Measurements from ENCODE around the gene TMEM92.
A peak's percentile ranks its signal among the peaks of the same experiment; 100 is the strongest.
"Not testable (repeated sequence)": the region's sequence is repeated elsewhere in the genome, so short reads cannot be mapped to it uniquely, and the experiment has no call there.

The TMEM92 gene

GRCh38 chr17:50279181-50279526, 4.9 kb downstream of the TMEM92 start:
- H3K4me2 ChIP-seq: peak overlapping the region in 4 of 11 experiments; percentile 17 to 60 (median 56); a peak in 6 of 22 replicates
- H3K27me3 ChIP-seq: peaks cover 2 to 14% (median 10%) of the 10 kb centered on the region in 11 experiments; a peak in 15 of 22 replicates
- peaks cover 0 to 22% (median 12%) of the 10 kb centered on the region in 11 experiments; a peak in 14 of 22 replicates for H3K9me3 ChIP-seq (replicated peaks in 1 of 11)
- no peak overlapping the region for H3K9ac ChIP-seq
- peaks cover 22 to 83% (median 44%) of the 10 kb centered on the region in 10 experiments for H3K4me1 ChIP-seq
- H3K36me3 ChIP-seq: peaks cover 0 to 48% (median 5%) of the 10 kb centered on the region in 11 experiments; a peak in 10 of 22 replicates
- peaks cover 0 to 38% (median 0%) of the 10 kb centered on the region in 11 experiments; a peak in 2 of 22 replicates for H4K20me1 ChIP-seq
- H3K27ac ChIP-seq: no peak overlapping the region
- no peak for TF ChIP-seq Cebpa-rat (IDR thresholded peaks at IDR 0.05)
- H3K4me3 ChIP-seq: no peak overlapping the region

DNA sequence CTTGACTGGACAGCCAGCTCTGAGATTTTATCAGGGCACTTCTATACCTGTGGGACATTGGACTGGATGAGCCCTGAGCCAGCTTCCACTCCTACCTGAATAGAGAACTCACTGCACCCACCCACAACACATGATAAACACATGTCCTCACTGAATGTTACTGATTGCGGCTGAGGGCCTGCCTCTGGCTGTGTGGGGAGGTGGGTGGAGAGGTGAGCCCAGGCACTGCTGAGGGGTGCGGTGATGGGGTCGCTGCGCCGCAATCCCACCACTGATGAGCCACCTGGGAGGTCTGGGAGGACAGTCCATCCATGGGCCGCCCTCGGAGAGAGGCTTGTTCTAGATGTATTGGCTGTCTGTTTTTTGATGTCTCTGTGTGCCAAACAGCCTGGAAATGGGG, 5.4 kb downstream of the TMEM92 start:
- H4K20me1 ChIP-seq: peaks cover 0 to 38% (median 0%) of the 10 kb centered on the region in 11 experiments; a peak in 2 of 22 replicates
- no peak overlapping the region for H3K9ac ChIP-seq
- H3K27ac ChIP-seq: no peak overlapping the region
- H3K36me3 ChIP-seq: peaks cover 0 to 52% (median 5%) of the 10 kb centered on the region in 11 experiments; a peak in 10 of 22 replicates
- H3K4me3 ChIP-seq: no peak overlapping the region
- peaks cover 0 to 9% (median 5%) of the 10 kb centered on the region in 11 experiments; a peak in 11 of 22 replicates for H3K27me3 ChIP-seq
- no peak for TF ChIP-seq Cebpa-rat (IDR thresholded peaks at IDR 0.05)
- H3K4me2 ChIP-seq: peak overlapping the region; percentile 17 to 64 (median 55); a peak in 20 of 22 replicates
- H3K9me3 ChIP-seq (replicated peaks in 1 of 11): peaks cover 0 to 23% (median 12%) of the 10 kb centered on the region in 11 experiments; a peak in 14 of 22 replicates
- peaks cover 18 to 83% (median 39%) of the 10 kb centered on the region in 10 experiments for H3K4me1 ChIP-seq

DNA sequence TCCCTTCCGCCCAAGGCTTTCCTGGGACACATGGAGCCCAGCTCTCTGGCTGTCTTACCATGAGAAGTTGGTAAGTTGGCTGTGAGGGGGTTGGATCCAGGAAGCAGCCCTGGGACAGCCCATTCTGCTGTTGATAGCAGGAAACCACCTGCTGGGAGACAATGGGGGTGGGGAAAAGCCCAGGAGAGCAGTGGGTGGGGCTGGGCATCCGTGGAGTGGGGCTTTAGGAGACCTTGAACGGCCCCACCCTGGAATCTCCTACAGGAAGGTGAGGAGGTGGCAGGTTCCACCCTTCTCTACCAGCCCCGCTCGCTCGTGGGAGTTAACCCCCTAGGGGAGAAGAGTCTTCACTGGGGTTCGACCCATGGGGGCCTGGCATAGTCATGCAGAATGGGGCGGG, 5.8 kb downstream of the TMEM92 start:
- no peak overlapping the region for H3K9ac ChIP-seq
- H3K27me3 ChIP-seq: peaks cover 0 to 4% (median under 1%) of the 10 kb centered on the region in 11 experiments; a peak in 8 of 22 replicates
- H3K4me3 ChIP-seq: no peak overlapping the region
- H3K4me1 ChIP-seq: peaks cover 15 to 83% (median 38%) of the 10 kb centered on the region in 10 experiments
- peaks cover 0 to 56% (median 5%) of the 10 kb centered on the region in 11 experiments; a peak in 10 of 22 replicates for H3K36me3 ChIP-seq
- no peak for TF ChIP-seq Cebpa-rat (IDR thresholded peaks at IDR 0.05)
- peaks cover 0 to 38% (median 0%) of the 10 kb centered on the region in 11 experiments; a peak in 2 of 22 replicates for H4K20me1 ChIP-seq
- peaks cover 0 to 23% (median 12%) of the 10 kb centered on the region in 11 experiments; a peak in 14 of 22 replicates for H3K9me3 ChIP-seq (replicated peaks in 1 of 11)
- no peak overlapping the region for H3K27ac ChIP-seq
- H3K4me2 ChIP-seq: peak overlapping the region; percentile 17 to 64 (median 55); a peak in 20 of 22 replicates

DNA sequence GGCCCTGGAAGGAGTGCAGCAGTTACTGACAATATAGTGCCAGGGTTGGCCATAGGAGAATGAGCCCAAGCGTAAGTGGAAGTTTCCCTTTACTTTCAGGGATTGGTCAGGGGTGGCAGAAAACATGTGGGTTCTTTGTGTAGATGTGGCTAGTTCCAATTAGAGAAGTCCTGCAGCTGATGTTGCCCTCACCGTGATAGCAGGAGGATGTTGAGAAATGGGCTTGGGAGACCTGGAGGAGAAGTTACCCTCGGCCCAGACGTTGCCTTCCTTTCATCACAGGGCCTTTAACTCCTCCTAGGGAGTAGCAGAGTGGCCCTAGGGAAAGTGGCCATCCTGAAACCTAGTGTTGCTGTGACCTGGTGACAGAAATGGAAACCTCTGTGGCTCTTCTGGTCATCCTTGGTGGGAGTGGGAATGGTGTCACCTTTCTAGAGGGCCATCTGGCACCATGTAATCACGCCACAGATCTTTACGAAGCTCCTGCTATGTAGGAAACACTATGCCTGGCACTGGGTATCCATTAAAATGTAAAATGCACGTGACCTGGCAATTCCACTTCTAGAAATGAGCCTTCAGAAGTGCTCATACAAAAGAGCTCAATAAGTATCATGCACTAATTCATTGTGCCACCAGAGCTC, 6.7 kb downstream of the TMEM92 start:
- no peak overlapping the region for H3K27ac ChIP-seq
- H3K4me2 ChIP-seq: peak overlapping the region; percentile 17 to 64 (median 55); a peak in 21 of 22 replicates
- H3K4me3 ChIP-seq: no peak overlapping the region; a peak in 1 of 20 replicates
- peaks cover 0 to 38% (median 0%) of the 10 kb centered on the region in 11 experiments; a peak in 2 of 22 replicates for H4K20me1 ChIP-seq
- H3K36me3 ChIP-seq: peaks cover 0 to 58% (median 5%) of the 10 kb centered on the region in 11 experiments; a peak in 10 of 22 replicates
- TF ChIP-seq Cebpa-rat (IDR thresholded peaks at IDR 0.05): no peak
- H3K9me3 ChIP-seq (replicated peaks in 1 of 11): peaks cover 0 to 23% (median 12%) of the 10 kb centered on the region in 11 experiments; a peak in 14 of 22 replicates
- peaks cover 23 to 83% (median 43%) of the 10 kb centered on the region in 10 experiments for H3K4me1 ChIP-seq
- H3K27me3 ChIP-seq: no peaks in the 10 kb centered on the region; a peak in 3 of 22 replicates
- no peak overlapping the region for H3K9ac ChIP-seq

GRCh38 chr17:50281739-50282401, 7.6 kb downstream of the TMEM92 start:
- no peak for TF ChIP-seq Cebpa-rat (IDR thresholded peaks at IDR 0.05)

DNA sequence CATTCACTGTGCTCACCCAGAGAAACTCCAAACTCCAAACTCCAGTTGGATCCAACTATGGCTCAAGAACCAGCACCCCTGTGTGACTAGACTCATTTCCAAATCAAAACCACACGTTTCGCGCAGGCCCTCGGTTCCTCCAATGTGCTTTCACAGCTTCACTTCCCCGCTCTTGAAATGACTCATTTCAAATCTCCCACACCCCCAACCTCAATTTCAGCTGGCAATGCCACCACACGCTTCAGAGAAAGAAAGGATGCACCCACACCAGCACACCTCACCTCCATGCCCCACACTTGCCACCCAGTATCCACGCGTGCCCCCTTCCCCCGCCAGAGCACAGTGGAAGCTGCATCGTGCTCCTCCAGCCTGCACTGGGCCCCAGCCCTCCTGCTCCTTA, 9.0 kb downstream of the TMEM92 start:
- Histone ChIP-seq H4K20me1 (peaks cover 0 to 23% (median 0%) of the 10 kb centered on the region in 11 experiments; a peak in 2 of 22 replicates), H3K4me2 (peak overlapping the region in 6 of 11 experiments; percentile 1 to 60 (median 42); a peak in 9 of 22 replicates), H3K9ac (no peak overlapping the region), H3K4me3 (no peak overlapping the region; a peak in 1 of 20 replicates), H3K27me3 (no peaks in the 10 kb centered on the region), H3K9me3 (replicated peaks in 1 of 11) (peaks cover 0 to 23% (median 12%) of the 10 kb centered on the region in 11 experiments; a peak in 14 of 22 replicates), H3K27ac (no peak overlapping the region), H3K36me3 (peaks cover 0 to 61% (median 5%) of the 10 kb centered on the region in 11 experiments; a peak in 10 of 22 replicates), H3K4me1 (peaks cover 37 to 83% (median 55%) of the 10 kb centered on the region in 10 experiments)
- no peak for TF ChIP-seq Cebpa-rat (IDR thresholded peaks at IDR 0.05)

More at GRCh38 chr17:50281739-50282401, 7.6 kb downstream of the TMEM92 start:
- H3K9me3 ChIP-seq (replicated peaks in 1 of 11): peaks cover 0 to 23% (median 12%) of the 10 kb centered on the region in 11 experiments; a peak in 14 of 22 replicates
- no peak overlapping the region for H3K27ac ChIP-seq
- H3K4me1 ChIP-seq: peaks cover 28 to 83% (median 43%) of the 10 kb centered on the region in 10 experiments
- no peak overlapping the region for H3K4me3 ChIP-seq
- H3K36me3 ChIP-seq: peaks cover 0 to 61% (median 5%) of the 10 kb centered on the region in 11 experiments; a peak in 10 of 22 replicates
- H3K27me3 ChIP-seq: no peaks in the 10 kb centered on the region; a peak in 2 of 22 replicates
- H4K20me1 ChIP-seq: peaks cover 0 to 33% (median 0%) of the 10 kb centered on the region in 11 experiments; a peak in 2 of 22 replicates
- H3K9ac ChIP-seq: no peak overlapping the region
- no peak overlapping the region for H3K4me2 ChIP-seq

DNA sequence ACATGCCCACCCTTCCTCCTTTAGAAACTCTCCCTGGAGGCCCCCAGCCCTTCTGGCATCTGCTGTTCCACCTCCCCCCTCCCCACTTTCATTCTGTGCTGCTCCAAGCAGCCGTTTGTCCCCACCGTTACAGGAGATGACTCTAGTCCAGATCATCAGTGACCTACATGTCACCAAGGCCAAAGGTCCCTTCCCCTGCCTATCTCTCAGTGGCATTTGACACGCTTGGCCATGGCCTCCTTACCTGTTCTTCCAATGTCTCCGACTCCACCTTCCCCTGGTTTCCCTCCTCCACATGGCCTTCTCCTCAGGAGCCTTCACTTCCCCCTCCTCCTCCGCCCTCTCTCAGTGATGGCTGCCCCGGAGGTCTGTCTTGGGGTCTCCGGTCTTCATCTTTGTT, 9.4 kb downstream of the TMEM92 start:
- Histone ChIP-seq H3K36me3 (peaks cover 0 to 61% (median 5%) of the 10 kb centered on the region in 11 experiments; a peak in 10 of 22 replicates), H3K4me2 (peak overlapping the region in 6 of 11 experiments; percentile 1 to 60 (median 42); a peak in 8 of 22 replicates), H3K9ac (no peak overlapping the region), H3K27ac (no peak overlapping the region), H3K27me3 (no peaks in the 10 kb centered on the region), H3K4me3 (no peak overlapping the region; a peak in 1 of 20 replicates), H3K4me1 (peaks cover 41 to 84% (median 60%) of the 10 kb centered on the region in 10 experiments), H4K20me1 (peaks cover 0 to 18% (median 0%) of the 10 kb centered on the region in 11 experiments; a peak in 2 of 22 replicates), H3K9me3 (replicated peaks in 1 of 11) (peaks cover 0 to 23% (median 12%) of the 10 kb centered on the region in 11 experiments; a peak in 14 of 22 replicates)
- TF ChIP-seq Cebpa-rat (IDR thresholded peaks at IDR 0.05): no peak

DNA sequence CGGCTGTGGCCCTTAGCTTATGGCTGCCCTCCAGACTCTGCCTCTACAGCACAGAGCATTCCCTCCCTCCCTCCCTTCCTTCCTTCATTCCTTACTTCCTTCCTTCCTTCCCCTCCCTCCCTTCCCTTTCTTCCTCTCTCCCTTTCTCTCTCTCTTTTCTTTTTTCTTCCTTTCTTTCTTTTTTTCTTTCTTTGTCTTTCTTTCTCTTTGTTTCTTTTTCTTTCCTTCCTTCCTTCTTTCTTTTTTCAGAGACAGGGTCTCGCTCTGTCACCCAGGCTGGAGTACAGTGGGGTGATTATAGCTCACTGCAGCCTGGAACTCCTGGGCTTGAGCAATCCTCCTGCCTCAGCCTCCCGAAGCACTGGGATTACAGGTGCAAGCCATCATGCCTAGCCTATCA, 11.7 kb downstream of the TMEM92 start:
- H3K4me2 ChIP-seq: peak overlapping the region in 10 of 11 experiments; percentile 51 to 97 (median 78); a peak in 19 of 22 replicates
- no peak overlapping the region for H3K4me3 ChIP-seq
- peaks cover 0 to 48% (median 5%) of the 10 kb centered on the region in 11 experiments; a peak in 10 of 22 replicates for H3K36me3 ChIP-seq
- H4K20me1 ChIP-seq: no peaks in the 10 kb centered on the region
- no peaks in the 10 kb centered on the region for H3K27me3 ChIP-seq
- peaks cover 0 to 23% (median 12%) of the 10 kb centered on the region in 11 experiments; a peak in 14 of 22 replicates for H3K9me3 ChIP-seq (replicated peaks in 1 of 11)
- H3K9ac ChIP-seq: no peak overlapping the region; a peak in 2 of 22 replicates
- TF ChIP-seq Cebpa-rat (IDR thresholded peaks at IDR 0.05): no peak
- peak overlapping the region in 2 of 11 experiments; percentile 20 to 33; a peak in 2 of 22 replicates for H3K27ac ChIP-seq
- peaks cover 42 to 84% (median 65%) of the 10 kb centered on the region in 10 experiments for H3K4me1 ChIP-seq

DNA sequence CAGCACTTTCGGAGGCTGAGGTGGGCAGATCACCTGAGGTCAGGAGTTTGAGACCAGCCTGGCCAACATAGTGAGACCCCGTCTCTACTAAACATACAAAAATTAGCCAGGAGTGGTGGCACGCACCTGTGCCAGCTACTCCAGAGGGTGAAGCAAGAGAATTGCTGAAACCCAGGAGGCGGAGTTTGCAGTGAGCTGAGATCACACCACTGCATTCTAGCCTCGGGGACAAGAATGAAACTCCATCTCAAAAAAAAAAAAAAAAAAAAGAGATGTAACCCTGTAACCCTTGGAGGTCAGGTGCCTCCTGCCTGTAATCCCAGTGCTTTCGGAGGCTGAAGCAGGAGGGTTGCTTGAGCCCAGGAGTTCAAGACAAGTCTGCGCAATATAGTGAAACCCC, 13.0 kb downstream of the TMEM92 start:
- peaks cover 0 to 34% (median 1%) of the 10 kb centered on the region in 11 experiments; a peak in 9 of 22 replicates for H3K36me3 ChIP-seq
- H4K20me1 ChIP-seq, H3K27ac ChIP-seq, H3K27me3 ChIP-seq, H3K9ac ChIP-seq: not testable (repeated sequence)
- H3K4me1 ChIP-seq: peaks cover 42 to 94% (median 69%) of the 10 kb centered on the region in 10 experiments
- peaks cover 0 to 20% (median 12%) of the 10 kb centered on the region in 11 experiments; a peak in 14 of 22 replicates for H3K9me3 ChIP-seq (replicated peaks in 1 of 11)
- H3K4me2 ChIP-seq: peak overlapping the region in 8 of 11 experiments; percentile 48 to 97 (median 92); a peak in 16 of 22 replicates
- H3K4me3 ChIP-seq: peak overlapping the region in 2 of 10 experiments; percentile 59 to 71; a peak in 2 of 20 replicates
